GM04503 (cell line): ENCODE data around the gene CFAP61.
"Not testable (repeated sequence)": the region's sequence is repeated elsewhere in the genome, so short reads cannot be mapped to it uniquely, and the experiment has no call there.

Experiments
- DNase-seq: peaks from one replicate; pipeline ENCODE4 v3.0.0-alpha.2; 2012; ENCODE audit warnings: low read depth

Gene CFAP61

DNA sequence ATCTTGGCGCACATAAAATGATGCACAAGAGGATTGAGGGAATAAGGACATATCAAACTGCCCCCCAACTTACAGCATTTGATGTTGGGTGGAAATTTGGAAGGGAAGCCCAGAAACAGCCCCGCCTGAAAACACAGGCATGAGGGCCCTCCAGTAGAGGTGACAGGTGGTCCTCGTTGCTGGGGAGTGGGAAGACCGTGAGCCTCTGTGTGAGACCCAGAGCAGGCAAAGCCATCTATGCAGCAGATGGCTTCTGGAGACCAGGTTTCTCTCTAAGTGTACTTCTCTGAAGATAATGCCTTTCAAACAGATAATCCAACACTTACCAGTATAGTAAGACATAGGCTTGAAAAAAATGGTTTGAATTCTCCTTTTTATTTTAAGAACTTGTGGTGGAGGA lies 183.3 kb downstream of the CFAP61 start:
- DNase-seq = no peak

DNA sequence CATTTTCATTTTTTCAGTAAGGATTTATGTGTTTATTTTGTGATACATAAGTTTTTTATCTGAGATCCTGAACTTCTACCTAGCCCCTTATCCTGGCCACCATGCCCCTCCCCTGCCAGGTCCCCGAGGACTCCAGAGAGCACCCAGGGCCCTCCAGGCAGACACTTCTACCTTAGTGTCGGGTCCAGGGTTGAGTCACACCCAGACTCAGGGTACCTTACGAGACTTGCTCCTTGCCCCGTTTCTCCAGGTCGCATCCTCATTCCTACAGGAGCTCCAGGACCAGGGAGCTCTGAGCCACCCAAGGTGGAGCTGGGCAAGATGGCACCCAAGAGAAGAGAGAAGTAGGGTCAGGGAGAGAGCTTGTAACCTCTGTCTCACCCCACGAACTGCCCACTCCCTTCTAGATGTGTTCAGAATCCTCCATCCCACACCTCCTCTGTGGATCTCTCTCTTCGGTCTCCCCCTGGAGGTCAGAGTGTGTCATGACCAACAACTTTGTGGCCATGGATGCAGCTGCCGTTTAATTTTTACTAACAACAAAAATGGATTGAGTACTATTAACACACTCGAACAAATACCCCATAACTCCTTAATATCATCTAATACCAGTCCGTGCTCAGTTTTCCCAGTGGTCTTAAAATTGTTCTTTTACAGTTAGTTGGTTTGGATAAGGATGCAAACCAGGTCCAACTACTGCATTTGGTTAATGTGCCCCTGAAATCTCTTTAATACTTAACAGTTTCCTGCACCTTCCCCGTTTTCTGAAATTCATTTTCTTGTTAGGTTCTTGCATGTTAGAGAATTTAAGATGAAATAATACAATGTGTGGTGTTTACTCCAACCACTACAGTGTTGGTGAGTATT lies 185.0 kb downstream of the CFAP61 start:
- DNase-seq = no peak

- DNase-seq = no peak
Observed at GRCh38 chr20:20241976-20242375, 189.6 kb downstream of the CFAP61 start.

GRCh38 chr20:20244384-20244783 lies 192.1 kb downstream of the CFAP61 start:
- not testable (repeated sequence) for DNase-seq

GRCh38 chr20:20246996-20247633 lies 194.8 kb downstream of the CFAP61 start:
- DNase-seq = no peak

DNA sequence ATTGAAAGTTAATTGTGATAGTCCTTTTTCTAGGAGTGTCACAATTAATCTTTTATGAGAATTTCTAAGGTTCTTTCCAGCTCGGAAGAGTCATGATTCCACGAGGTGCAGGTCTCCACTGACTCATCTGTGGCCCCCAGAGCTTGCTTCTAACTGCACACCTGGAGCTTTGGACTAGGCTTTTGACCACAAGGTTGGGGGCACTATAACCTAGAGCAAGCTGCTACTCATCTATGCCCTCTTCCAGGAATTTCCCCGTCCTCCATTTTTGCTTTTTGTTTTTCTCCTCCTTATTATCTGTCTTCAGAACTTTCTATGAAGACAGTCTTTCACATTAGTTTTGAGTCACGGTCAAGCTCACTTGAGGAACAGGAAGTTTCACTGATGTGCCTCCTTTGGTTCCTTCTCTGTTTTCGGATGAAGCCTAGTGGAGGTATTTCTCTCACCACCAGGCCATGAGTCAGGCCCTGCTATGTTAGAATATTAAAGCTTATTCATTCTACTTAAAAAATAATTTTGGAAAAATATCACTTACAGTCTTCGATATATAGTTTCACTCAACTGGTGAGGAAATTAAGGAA lies 196.4 kb downstream of the CFAP61 start:
- DNase-seq = no peak

DNA sequence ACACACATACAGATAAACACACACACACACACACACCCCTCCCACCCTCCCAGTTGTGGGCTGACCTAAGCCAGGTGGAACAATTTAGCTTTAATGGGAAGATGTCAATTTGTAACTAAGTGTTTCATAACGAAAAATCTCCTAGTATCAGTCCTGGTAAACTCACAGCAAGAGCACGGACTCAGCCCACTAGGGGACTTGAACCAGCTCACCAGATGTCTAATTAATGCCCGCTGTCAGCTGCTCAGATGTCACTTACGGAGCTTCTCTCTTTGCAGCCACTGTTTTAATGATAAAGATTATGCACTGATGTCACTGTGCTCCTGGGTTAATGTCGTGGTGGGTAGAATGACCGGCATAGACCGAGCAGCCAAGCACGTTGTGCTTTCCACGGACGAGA lies 199.0 kb downstream of the CFAP61 start:
- DNase-seq = no peak

DNA sequence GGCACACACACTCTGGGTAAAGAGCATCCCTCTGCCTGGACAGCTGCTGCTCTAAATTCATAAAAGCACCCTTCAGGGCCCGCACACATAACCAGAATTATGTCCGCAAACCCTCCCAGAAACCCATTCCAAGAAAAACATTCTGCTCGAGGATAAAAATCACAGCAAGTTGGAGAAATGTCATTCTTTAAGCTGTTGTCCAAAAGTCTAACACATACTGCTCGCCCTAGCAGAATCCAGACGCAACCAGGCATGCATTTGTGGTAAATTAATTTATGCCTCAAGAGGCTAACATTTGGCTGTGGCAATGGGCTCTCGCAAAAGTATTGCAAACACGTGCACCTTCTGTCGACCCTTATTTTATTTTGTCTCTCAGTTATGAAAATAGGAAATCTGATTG lies 199.5 kb downstream of the CFAP61 start:
- DNase-seq = no peak

- no peak for DNase-seq
Observed at GRCh38 chr20:20253039-20253743, 200.9 kb downstream of the CFAP61 start.

- no peak for DNase-seq
Observed at GRCh38 chr20:20253744-20254330, 201.5 kb downstream of the CFAP61 start.

DNA sequence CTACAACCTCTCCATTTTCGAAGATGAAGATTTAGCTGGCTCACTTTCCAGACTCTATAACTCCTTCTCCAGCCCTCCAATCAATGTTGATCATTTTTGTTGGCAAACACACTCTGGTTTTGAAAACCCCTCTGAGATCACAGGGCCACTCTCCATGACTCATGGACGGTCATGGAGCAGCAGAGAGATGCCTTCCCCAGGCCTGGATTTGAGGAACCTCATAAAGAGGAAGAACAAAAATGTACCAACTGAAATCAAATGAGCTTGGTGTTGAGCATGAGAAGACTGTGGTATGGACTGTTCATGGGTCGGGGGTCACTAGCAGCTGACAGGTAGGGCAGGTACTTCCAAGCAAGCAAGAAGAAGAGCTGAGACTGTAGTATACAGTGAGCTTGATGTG lies 202.8 kb downstream of the CFAP61 start:
- no peak for DNase-seq

GRCh38 chr20:20259533-20259932 lies 207.2 kb downstream of the CFAP61 start:
- DNase-seq = no peak

DNA sequence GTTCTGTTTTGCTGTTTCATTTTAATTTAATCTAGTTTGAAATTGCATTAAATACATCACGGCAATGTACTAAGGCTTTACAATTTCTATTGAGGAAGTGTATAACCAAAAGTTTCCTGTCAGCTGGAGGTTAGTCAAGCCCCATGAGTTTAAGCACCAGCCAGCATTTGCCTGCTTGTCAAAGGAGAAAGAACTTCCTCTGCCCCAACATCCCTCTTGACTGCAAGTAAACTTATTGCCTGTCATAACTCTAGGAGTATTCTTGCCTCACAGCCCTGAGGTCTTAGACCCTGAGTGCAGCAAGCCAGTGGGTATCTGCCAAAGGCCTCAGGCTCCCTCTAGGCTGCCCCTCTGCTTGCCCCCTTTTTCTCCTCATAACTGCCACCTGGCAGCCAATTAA lies 208.8 kb downstream of the CFAP61 start:
- DNase-seq = no peak

DNA sequence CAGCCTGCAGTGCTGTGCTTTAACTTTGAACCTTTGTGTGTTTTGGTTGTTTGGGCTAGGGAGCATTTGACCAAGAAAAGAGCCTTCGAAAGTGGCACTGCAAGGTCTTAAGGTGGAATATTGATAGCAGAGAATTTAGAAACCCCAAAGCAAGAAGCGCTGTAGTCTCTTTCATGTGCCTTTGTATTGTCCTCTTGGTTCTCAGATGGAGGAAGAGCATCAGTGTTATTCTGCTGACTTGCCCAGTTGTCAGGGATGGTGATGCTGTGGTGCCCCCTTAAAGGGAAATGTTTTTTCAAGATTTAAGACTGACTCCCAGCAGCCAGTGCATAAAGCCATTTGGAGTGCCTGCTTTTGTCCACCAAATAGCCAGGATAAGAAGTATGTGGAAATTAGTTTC lies 212.9 kb downstream of the CFAP61 start:
- DNase-seq = no peak

DNA sequence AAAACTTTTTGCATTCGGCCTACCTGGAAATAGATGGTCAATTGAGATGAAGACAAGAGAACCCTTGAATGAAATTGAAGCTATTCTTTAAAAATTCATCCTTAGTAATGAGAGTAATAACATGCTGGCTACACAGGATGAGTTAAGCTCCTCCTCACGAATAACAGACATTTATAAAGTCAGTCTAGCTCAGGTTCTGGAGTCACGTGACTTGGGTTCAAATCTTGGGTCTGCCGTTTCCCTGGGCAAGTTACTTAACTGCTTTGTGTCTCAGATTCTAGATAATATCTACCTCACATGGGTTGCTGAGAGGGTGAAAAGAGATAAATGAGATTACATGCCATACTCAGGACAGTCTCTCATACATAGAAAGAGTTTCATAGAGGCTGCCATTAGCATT lies 214.2 kb downstream of the CFAP61 start:
- no peak for DNase-seq

- DNase-seq = no peak
Observed at GRCh38 chr20:20267685-20268370, 215.5 kb downstream of the CFAP61 start.

DNA sequence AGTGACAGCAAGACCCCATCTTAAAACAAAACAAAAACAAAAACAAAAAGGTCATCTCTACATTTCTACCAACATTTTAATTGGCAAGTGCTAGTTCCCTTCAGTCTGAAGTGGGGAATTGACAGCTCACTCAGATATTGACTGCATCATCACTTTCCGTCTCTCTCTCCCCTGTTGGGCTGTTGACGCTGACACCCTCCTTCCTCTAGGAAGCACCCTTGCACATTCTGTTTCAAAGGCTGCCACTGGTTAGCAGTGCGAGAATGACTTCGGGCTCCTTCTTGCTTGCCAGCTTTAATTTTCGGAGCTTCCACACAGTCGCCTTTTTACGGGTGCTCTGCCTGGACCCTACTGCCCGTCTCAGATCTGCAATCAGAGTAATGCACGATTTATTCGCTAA lies 218.9 kb downstream of the CFAP61 start:
- DNase-seq = no peak

GRCh38 chr20:20272686-20273085 lies 220.4 kb downstream of the CFAP61 start:
- no peak for DNase-seq

GRCh38 chr20:20273286-20273685 lies 221.0 kb downstream of the CFAP61 start:
- DNase-seq = peak; percentile 4

GRCh38 chr20:20274821-20275220 lies 222.5 kb downstream of the CFAP61 start:
- no peak for DNase-seq

- DNase-seq = no peak
Observed at GRCh38 chr20:20275636-20276035, 223.3 kb downstream of the CFAP61 start.
